Stimulated activated CD8-positive, alpha-beta memory T cell treated with anti-CD3 and anti-CD28 coated beads, Interleukin-12 subunit alpha, Interleukin-12 subunit beta, amount 100 ng/mL, for 24 hours (primary cell): ENCODE data around the gene TULP3.

ENCODE experiments used
- DNase-seq: peaks from one replicate; pipeline ENCODE4 v3.0.0-alpha.2; 2020; ENCODE audit errors: extremely low read depth

TULP3 gene

GRCh38 chr12:2963760-2964292, 73.1 kb downstream of the TULP3 start:
- no peak for DNase-seq

DNA sequence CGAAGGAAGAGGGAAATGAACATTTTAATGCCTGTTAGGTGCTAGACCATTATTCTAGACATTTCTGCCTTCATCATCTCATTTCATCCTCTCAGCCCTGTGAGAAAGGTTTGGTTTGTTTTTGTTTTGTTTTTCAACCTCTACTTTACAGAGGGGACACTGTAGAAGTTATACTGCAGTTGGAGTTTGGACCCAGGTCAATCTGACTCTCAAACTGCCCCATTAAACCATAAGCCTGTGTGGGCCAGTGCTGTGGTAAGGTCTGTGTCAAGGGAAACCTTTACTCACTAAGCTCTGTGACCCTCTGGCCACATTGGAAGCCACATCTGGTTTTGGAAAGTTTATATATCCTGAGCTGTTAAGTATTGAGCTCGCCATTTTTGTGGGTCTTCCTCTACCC, 77.0 kb downstream of the TULP3 start:
- DNase-seq: no peak

DNA sequence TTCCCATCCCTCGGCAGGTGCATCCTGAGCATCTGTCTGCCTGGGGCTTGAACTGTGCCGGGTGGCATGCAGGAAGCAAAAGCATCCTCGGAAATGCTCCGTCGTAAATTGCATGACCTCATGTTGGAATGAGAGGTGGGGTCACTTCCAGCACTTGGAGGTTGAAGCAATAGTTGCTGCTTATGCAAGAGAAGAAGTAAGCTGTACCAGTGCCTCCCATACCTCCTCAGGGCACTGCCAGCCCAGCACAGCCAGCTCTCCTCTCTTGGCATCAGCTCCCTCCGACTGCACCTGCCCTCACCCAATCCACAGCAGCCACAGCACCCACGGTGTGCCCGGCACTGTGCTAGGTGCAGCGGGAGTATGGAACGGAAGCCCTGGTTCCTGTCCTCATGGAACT, 80.1 kb downstream of the TULP3 start:
- DNase-seq: no peak

DNA sequence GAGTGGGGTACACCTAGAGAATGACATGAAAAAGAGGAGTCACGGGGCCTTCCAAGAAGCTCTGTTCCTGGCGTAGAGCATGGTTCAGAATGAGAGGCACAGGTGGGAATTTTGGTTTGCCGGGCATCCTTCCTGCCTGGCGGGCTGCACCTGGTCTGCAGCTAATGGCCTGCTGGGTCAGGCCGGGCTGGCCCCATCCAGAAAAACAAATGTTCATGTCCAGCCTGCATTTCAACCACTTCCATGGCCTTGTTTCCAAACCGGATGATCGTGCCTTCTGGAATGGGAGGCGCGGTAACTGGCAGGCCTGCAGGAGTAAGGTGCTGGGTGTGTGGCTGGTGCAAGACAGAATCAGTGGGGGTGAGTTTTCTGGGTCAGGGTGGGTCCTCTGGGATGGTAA, 82.9 kb downstream of the TULP3 start:
- DNase-seq: no peak

GRCh38 chr12:2974560-2974971, 83.9 kb downstream of the TULP3 start:
- no peak for DNase-seq

DNA sequence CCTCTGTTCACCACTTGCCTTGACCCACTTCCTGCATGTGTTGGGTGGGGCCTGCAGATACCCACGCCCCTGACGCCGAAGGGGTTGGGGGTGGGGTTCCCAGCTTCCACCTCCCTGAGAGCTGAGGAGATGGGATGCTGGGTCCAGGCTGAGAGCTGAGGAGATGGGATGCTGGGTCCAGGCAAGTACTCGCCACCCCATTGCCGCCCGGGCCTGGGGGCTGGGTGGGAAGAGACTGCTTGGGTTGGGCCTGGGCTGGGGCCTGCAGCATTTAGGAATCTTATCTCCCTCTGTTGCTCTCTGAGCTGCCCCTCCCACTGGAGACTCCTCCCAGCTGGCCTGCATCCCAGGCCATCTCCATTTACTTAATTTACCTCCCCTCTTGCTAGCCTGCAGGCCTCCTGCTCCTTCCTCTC, 85.9 kb downstream of the TULP3 start:
- no peak for DNase-seq

- no peak for DNase-seq
These were observed 87.1 kb downstream of the TULP3 start for GRCh38 chr12:2977776-2978175.

DNA sequence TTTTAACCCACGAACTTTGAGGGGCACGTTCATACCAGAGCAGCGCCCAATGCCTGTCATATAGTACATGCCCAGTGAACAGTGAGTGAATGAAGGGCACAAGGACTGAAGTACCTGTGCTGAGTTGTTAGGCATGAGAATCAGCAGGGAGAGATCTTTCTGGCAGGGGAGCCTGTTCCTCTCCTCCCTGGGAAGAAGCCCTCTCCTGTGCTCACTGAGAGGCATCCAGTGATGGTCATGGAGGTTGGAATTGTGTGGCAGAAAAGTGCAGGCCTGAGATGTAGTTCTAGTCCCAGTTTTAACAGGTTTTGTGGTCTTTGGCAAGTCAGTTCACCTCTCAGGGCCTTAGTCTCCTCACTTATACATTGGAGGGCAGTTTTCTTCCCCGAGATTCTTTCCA, 89.1 kb downstream of the TULP3 start:
- DNase-seq: no peak

DNA sequence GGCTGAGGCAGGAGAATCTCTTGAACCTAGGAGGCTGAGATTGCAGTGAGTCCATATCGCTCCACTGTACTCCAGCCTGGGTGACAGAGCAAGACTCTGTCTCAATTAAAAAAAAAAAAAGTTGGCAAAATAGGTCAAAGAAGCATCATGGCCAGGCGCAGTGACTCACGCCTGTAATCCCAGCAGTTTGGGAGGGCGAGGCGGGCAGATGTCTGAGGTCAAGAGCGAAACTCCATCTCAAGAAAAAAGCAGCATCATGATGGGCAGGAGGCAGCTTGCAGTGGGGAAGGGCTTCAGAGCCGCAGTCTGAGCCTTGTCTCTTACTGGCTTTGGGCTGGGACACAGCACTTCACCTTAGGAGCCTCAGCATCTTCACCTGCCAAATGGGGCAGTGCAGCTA, 89.9 kb downstream of the TULP3 start:
- no peak for DNase-seq

DNA sequence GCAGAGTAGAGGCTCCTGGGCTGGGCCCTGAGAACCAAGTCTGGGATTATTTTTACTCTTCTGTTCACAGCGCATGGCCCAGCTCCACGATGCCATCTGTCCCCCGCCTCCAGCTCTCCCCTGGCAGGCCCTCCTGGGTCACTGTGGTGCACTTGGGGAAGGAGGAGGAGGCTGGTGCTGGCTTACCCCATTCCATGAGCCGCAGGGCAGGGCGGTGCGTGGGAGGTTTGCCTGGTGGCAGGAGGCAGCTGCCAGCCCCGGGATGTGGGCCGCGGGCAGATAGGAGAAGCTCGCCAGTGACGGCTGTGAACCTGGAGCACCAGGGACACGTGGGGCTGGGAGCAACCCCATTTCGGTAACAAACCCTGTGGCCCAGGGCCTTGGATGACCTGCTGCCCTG, 91.7 kb downstream of the TULP3 start:
- DNase-seq: no peak

DNA sequence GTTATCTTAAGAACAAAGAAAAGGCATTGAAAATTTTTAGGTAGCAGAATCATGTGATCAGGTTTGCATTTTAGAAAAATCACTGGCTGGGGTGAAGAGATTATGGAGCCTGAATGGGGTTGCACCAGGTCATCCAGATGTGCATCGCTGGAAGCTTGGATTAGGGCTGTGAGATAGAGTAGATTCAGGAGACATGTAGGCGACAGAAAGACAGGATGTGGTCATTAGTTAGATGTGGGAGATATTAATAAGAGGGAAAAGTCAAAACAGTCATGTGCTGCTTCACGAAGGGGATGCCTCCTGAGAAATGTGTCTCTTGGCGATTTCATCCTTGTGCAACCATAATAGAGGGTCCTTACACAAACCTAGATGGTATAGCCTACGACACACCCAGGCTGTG, 93.6 kb downstream of the TULP3 start:
- no peak for DNase-seq

DNA sequence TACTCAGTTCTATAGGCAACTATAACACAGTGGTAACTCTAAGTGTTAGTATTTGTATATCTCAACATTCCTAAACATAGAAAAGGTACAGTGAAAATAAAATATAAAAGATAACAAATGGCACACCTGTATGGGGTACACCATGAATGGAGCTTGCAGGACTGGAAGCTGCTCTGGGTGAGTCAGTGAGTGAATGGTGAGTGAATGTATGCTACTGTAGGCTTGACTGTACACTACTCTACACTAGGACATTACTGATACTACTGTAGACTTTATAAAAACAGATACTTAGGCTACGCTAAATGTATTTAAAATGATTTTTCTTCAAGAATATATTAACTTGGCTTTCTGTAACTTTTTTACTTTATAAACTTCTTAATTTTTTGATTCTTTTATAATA, 94.0 kb downstream of the TULP3 start:
- DNase-seq: no peak

DNA sequence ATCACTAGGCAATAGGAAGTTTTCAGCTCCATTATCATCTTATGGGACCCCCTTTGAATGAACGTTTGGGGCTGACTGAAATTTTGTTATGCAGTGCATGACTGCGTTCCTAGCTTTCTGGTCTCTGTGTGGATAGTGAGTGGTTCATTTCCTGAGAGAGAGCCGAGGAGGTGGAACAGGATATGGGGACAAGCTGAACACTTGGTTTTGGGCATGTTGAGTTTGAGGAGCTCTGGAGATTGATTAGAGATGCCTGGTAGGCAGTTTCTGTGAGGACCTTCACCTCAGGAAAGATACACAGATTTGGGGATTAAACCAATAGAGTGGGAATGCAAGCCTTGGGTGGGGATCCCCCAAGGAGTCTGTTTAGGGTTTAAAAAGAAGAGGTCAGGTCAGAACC, 96.2 kb downstream of the TULP3 start:
- no peak for DNase-seq

GRCh38 chr12:2988494-2988893, 97.8 kb downstream of the TULP3 start:
- no peak for DNase-seq
